K562 (cell line): ENCODE data around the gene MOXD1. TPM values are rescaled to one million over a fixed set of nuclear protein-coding genes. Genes with fewer than 3 reads are reported as not detected.

Source experiments
- ATAC-seq: fragments of 200-7000 bp; cut with Tn5 transposase; 3 replicates; pipeline ENCODE4 v1.9.1; 2020; ENCODE audit warnings: moderate library complexity
- BruUV-seq: library from RNA; stranded (reverse); fragments of 400-500 nt; replicated peaks from 2 replicates; lab custom pipeline; 2021; lab: Mats Ljungman, UMichigan
- CTCF ChIA-PET: fragments of 300-600 bp; formaldehyde crosslinking; extraction: SDS; loops from one replicate; lab custom pipeline; 2021; ENCODE audit warnings: low intra/inter-chr PET ratio; lab: Yijun Ruan, JAX
- POLR2A ChIA-PET: fragments of 300-600, 350-650 bp; sonication (Branson Sonifier 250); formaldehyde crosslinking; extraction: SDS; loops from one replicate; lab custom pipeline; 2021; ENCODE audit warnings: antibody characterized with exemption, inconsistent platforms; lab: Yijun Ruan, JAX
- DNase-seq, 4 experiments: peaks; one replicate each; pipeline versions ENCODE4 v3.0.0 to v3.0.0-alpha.2; 2011 to 2018; ENCODE audit warnings: low spot score in 3 of 4, mixed read lengths in 3 of 4; ENCODE audit errors: extremely low read depth in 1 of 4
- FAIRE-seq: peaks from 2 replicates; lab custom pipeline; 2011; peaks lifted over from hg19 to GRCh38; lab: Jason Lieb, UNC
- H2AFZ ChIP-seq: 2 replicates; pipeline ENCODE4 v1.6.0; 2011; ENCODE audit warnings: low read depth, low read length, control low read depth, inconsistent platforms
- H3K27ac ChIP-seq: fragments of 200-600 bp; 3 replicates; pipeline ENCODE4 v1.8.0; 2011; ENCODE audit warnings: low read depth, mild to moderate bottlenecking, control low read depth, inconsistent platforms, low read length, moderate library complexity, mixed read lengths; ENCODE audit errors: extremely low read depth
- H3K27me3 ChIP-seq, 2 experiments: fragments of 300-600 bp in 1 of 2; 2 replicates in 1 of 2; 3 replicates in 1 of 2; pipeline versions ENCODE4 v1.6.0 to v1.8.0; 2011; ENCODE audit warnings: inconsistent platforms in 2 of 2, low read length in 2 of 2, mild to moderate bottlenecking in 1 of 2, mixed read lengths in 1 of 2, moderate library complexity in 1 of 2; ENCODE audit not compliant: control insufficient read depth in 2 of 2, insufficient read depth in 2 of 2
- H3K36me3 ChIP-seq: fragments of 300-600 bp; 3 replicates; pipeline ENCODE4 v1.8.0; 2011; ENCODE audit warnings: mild to moderate bottlenecking, low read length, inconsistent platforms; ENCODE audit not compliant: control insufficient read depth, insufficient read depth
- H3K4me1 ChIP-seq, 2 experiments: fragments of 200-600 bp in 1 of 2; replicated peaks in 1 of 2; 2 replicates in 1 of 2; 3 replicates in 1 of 2; pipeline versions ENCODE4 v1.5.1 to v1.8.0; 2011; ENCODE audit warnings: inconsistent platforms in 2 of 2, low read length in 2 of 2, mild to moderate bottlenecking in 1 of 2, mixed read lengths in 1 of 2, moderate library complexity in 1 of 2; ENCODE audit not compliant: control insufficient read depth in 2 of 2, insufficient read depth in 2 of 2
- H3K4me2 ChIP-seq: 2 replicates; pipeline ENCODE4 v1.6.1; 2011; ENCODE audit warnings: low read length, control low read depth, inconsistent platforms, mixed read lengths; ENCODE audit not compliant: insufficient read depth
- H3K4me3 ChIP-seq: fragments of 200-600 bp; sonication (generic), shearing (Covaris generic); 2 replicates; pipeline ENCODE4 v1.5.1; 2016; ENCODE audit warnings: control low read depth, inconsistent platforms
- H3K79me2 ChIP-seq: fragments of 200-600 bp; 3 replicates; pipeline ENCODE4 v1.8.0; 2011; ENCODE audit warnings: low read length, inconsistent platforms; ENCODE audit not compliant: control insufficient read depth, insufficient read depth
- H3K9ac ChIP-seq, 2 experiments: 2 replicates each; pipeline versions ENCODE4 v1.6.0 to v1.6.1; 2011; ENCODE audit warnings: low read depth in 2 of 2, low read length in 2 of 2, control low read depth in 1 of 2, inconsistent platforms in 1 of 2, mild to moderate bottlenecking in 1 of 2, mixed read lengths in 1 of 2; ENCODE audit not compliant: insufficient read depth in 1 of 2
- H3K9me1 ChIP-seq: one replicate; pipeline ENCODE4 v1.6.0; 2011; ENCODE audit warnings: inconsistent platforms, mild to moderate bottlenecking, low read length, moderate library complexity; ENCODE audit not compliant: control insufficient read depth, insufficient read depth
- H3K9me3 ChIP-seq: replicated peaks from 2 replicates; pipeline ENCODE4 v1.5.1; 2011; ENCODE audit warnings: low read depth, low read length, inconsistent platforms; ENCODE audit not compliant: control insufficient read depth, insufficient read depth
- H4K20me1 ChIP-seq: replicated peaks from 2 replicates; pipeline ENCODE4 v1.6.1; 2011; ENCODE audit warnings: low read length, inconsistent platforms, mixed read lengths; ENCODE audit not compliant: control insufficient read depth, insufficient read depth
- CC2D1A ChIP-seq: fragments of 450-650 bp; IDR thresholded peaks from 2 replicates; pipeline ENCODE4 v1.6.1; 2017; ENCODE audit warnings: mild to moderate bottlenecking
- E2F3 ChIP-seq: fragments of 250-450 bp; sonication (Bioruptor Pico); IDR thresholded peaks from 2 replicates; pipeline ENCODE4 v1.4.0; 2020; ENCODE audit warnings: mild to moderate bottlenecking
- E2F4 ChIP-seq: sonication (generic); formaldehyde crosslinking; IDR thresholded peaks from 2 replicates; pipeline ENCODE4 v1.8.0; 2022; ENCODE audit warnings: mild to moderate bottlenecking, low read depth, missing genetic modification reagents
- ERF ChIP-seq: fragments of 450-650 bp; formaldehyde crosslinking; IDR thresholded peaks from 2 replicates; pipeline ENCODE4 v1.4.0; 2020; ENCODE audit warnings: mild to moderate bottlenecking, mixed read lengths
- ESRRB ChIP-seq: fragments of 250-450 bp; sonication (Bioruptor Pico); IDR thresholded peaks from 2 replicates; pipeline ENCODE4 v1.5.0; 2020; ENCODE audit warnings: mild to moderate bottlenecking, moderate library complexity, borderline replicate concordance
- GATA2 ChIP-seq: sonication (generic); formaldehyde crosslinking; IDR thresholded peaks from 2 replicates; pipeline ENCODE4 v1.4.0; 2020; ENCODE audit warnings: mild to moderate bottlenecking, missing genetic modification reagents
- GATAD2B ChIP-seq: fragments of 450-650 bp; IDR thresholded peaks from 2 replicates; pipeline ENCODE4 v1.6.1; 2017; ENCODE audit warnings: mild to moderate bottlenecking, borderline replicate concordance
- HCFC1 ChIP-seq: IDR thresholded peaks from 2 replicates; pipeline ENCODE4 v1.6.1; 2012; ENCODE audit warnings: low read depth, low read length, improper control_type of control experiment
- HOMEZ ChIP-seq: fragments of 250-450 bp; sonication (Bioruptor Pico); IDR thresholded peaks from 2 replicates; pipeline ENCODE4 v1.4.0; 2020; ENCODE audit warnings: mild to moderate bottlenecking, moderate library complexity
- POLR2H ChIP-seq: IDR thresholded peaks from 2 replicates; pipeline ENCODE4 v1.6.1; 2016; ENCODE audit warnings: missing genetic modification characterization, low read depth, mild to moderate bottlenecking, control low read depth, missing compliant biosample characterization, moderate library complexity
- RBM17 ChIP-seq: fragments of 200-400 bp; formaldehyde crosslinking; IDR thresholded peaks from 2 replicates; pipeline ENCODE4 v1.6.1; 2017; ENCODE audit warnings: low read depth, mild to moderate bottlenecking, low read length, borderline replicate concordance
- ZBTB33 ChIP-seq: sonication (generic); formaldehyde crosslinking; IDR thresholded peaks from 2 replicates; pipeline ENCODE4 v1.8.1; 2023; ENCODE audit warnings: mild to moderate bottlenecking, missing genetic modification reagents
- ZNF175 ChIP-seq: fragments of 200-800 bp; sonication (Bioruptor generic); IDR thresholded peaks from 2 replicates; pipeline ENCODE4 v1.6.1; 2016; ENCODE audit warnings: low read depth, mild to moderate bottlenecking, missing genetic modification characterization, missing compliant biosample characterization
- ZNF398 ChIP-seq: fragments of 250-450 bp; sonication (Bioruptor Pico); IDR thresholded peaks from 2 replicates; pipeline ENCODE4 v1.8.0; 2021; ENCODE audit warnings: moderate library complexity, mild to moderate bottlenecking, inconsistent platforms
- ZNF444 ChIP-seq: fragments of 250-450 bp; sonication (Bioruptor Pico); IDR thresholded peaks from 2 replicates; pipeline ENCODE4 v1.4.0; 2020; ENCODE audit warnings: mild to moderate bottlenecking, moderate library complexity
- ZNF696 ChIP-seq: fragments of 250-450 bp; sonication (Bioruptor Pico); conservative IDR thresholded peaks from 2 replicates; pipeline ENCODE4 v1.4.0; 2020; ENCODE audit warnings: mild to moderate bottlenecking, moderate library complexity
- WGBS: fragments of 100-300 bp; shearing (Covaris generic); methylation state at CpG from one replicate; pipeline ENCODE4 v1.1.6; 2016; ENCODE audit warnings: low coverage, mixed read lengths; ENCODE audit not compliant: insufficient coverage; ENCODE audit errors: missing lambda C conversion rate; 5-methylcytosine and 5-hydroxymethylcytosine counted together
- in situ Hi-C: fragments of 300-500 bp; cut with MboI; formaldehyde crosslinking; loops from 4 replicates; pipeline ENCODE4 v1.15.0; 2018; ENCODE audit warnings: inconsistent platforms, mixed read lengths
- intact Hi-C: fragments of 100-400 bp; cut with micrococcal nuclease; formaldehyde crosslinking; loops from 2 replicates; pipeline ENCODE4 v1.14.2; 2022
- polyA plus RNA-seq, 8 experiments: library from polyadenylated mRNA; depleted of rRNA in 4 of 8; stranded (reverse) in 5 of 8; unstranded in 3 of 8; fragments of >200 nt; fragmentation: Nextera tagmentation in 2 of 8; fragmentation: Illumina TruSeq in 1 of 8; extraction: Ambion mirVana in 2 of 8; extraction: Trizol in 1 of 8; gene quantifications; 2 replicates each; pipeline versions ENCODE4 v1.2.1 to v1.2.3, GENCODE V29; 2011 to 2014; ENCODE audit warnings: inconsistent platforms in 1 of 8, missing spikeins in 1 of 8
- total RNA-seq, 7 experiments: library from RNA; depleted of rRNA in 6 of 7; stranded (reverse); fragments of >200 nt in 6 of 7; fragmentation: Illumina TruSeq in 2 of 7; extraction: Trizol in 2 of 7; gene quantifications; 2 replicates each; pipeline versions ENCODE4 v1.2.1 to v1.2.3, GENCODE V29; 2011 to 2021; ENCODE audit warnings: low replicate concordance in 1 of 7

Gene MOXD1
- total and polyA plus RNA-seq, 9 of the 15 experiments (the other 6 are each of a cell fraction or from before 2014, with no cell fraction given), result not detected

GRCh38 chr6:132404330-132404729 is 3.1 kb upstream of the MOXD1 start:
- Histone ChIP-seq H3K27me3 (peaks cover 9 to 28% of the 10 kb centered on the region in 2 experiments; a peak in 4 of 5 replicates), H3K79me2 (no peaks in the 10 kb centered on the region), H3K4me3 (no peak overlapping the region), H3K9ac (no peak overlapping the region), H3K27ac (no peak overlapping the region), H4K20me1 (no peaks in the 10 kb centered on the region), H3K4me1 (peaks cover 0 to 11% of the 10 kb centered on the region in 2 experiments; a peak in 2 of 5 replicates), H3K4me2 (no peak overlapping the region), H3K36me3 (no peaks in the 10 kb centered on the region), H2AFZ (no peak overlapping the region), H3K9me1 (no peaks in the 10 kb centered on the region), H3K9me3 (no peaks in the 10 kb centered on the region)
- BruUV-seq, result no TSS peak
- in situ Hi-C loops (no loop called here), intact Hi-C loops (no loop called here)
- 0% methylated on average over 2 of the region's 2 CpGs for WGBS
- no peak for TF ChIP-seq ZNF444 (CRISPR knock-in tag)
- TF ChIP-seq POLR2H (tag), result no peak
- no peak for TF ChIP-seq E2F3 (CRISPR knock-in tag)
- no peak for TF ChIP-seq HOMEZ (CRISPR knock-in tag)
- no peak for TF ChIP-seq ERF (CRISPR knock-in tag)
- TF ChIP-seq CC2D1A, result no peak
- TF ChIP-seq ZNF175, result no peak
- no peak for TF ChIP-seq E2F4 (CRISPR knock-in tag)
- no peak for TF ChIP-seq ZNF398
- TF ChIP-seq ZBTB33 (CRISPR knock-in tag), result no peak
- TF ChIP-seq ZNF696 (CRISPR knock-in tag), result no peak
- no peak for TF ChIP-seq GATA2 (CRISPR knock-in tag)
- TF ChIP-seq GATAD2B, result no peak
- no peak for TF ChIP-seq HCFC1
- TF ChIP-seq ESRRB (CRISPR knock-in tag), result no peak
- TF ChIP-seq RBM17, result no peak
- FAIRE-seq (no peak), DNase-seq (no peak), ATAC-seq (no peak)
- ChIA-PET CTCF (no interaction called here), POLR2A (no interaction called here)
